Prostate gland (tissue), 2 donors: ENCODE data around the gene DNPH1. TPM values are rescaled to one million over a fixed set of nuclear protein-coding genes. Genes with fewer than 3 reads are reported as not detected.
A peak's percentile ranks its signal among the peaks of the same experiment; 100 is the strongest.

Source experiments
- DNase-seq: peaks from one replicate; pipeline ENCODE4 v3.0.0-alpha.2; 2019; ENCODE audit warnings: low spot score
- H3K27ac ChIP-seq, 2 donors: fragments of 200-600 bp; sonication (generic); 2 replicates each; pipeline ENCODE4 v1.5.1; 2017 to 2019
- H3K27me3 ChIP-seq: fragments of 200-600 bp; sonication (generic); replicated peaks from 2 replicates; pipeline ENCODE4 v1.5.1; 2019; ENCODE audit not compliant: insufficient read depth
- H3K36me3 ChIP-seq, 2 donors: fragments of 200-600 bp; sonication (generic); 1 replicate in 1 of 2; 2 replicates in 1 of 2; pipeline versions ENCODE4 v1.5.1 to v1.8.1; 2017 to 2019
- H3K4me1 ChIP-seq: fragments of 200-600 bp; sonication (generic); replicated peaks from 2 replicates; pipeline ENCODE4 v1.5.1; 2019
- H3K4me3 ChIP-seq, 2 donors: fragments of 200-600 bp; sonication (generic); 2 replicates each; pipeline ENCODE4 v1.5.1; 2017 to 2019
- H3K9me3 ChIP-seq: fragments of 200-600 bp; sonication (generic); 2 replicates; pipeline ENCODE4 v1.5.1; 2017
- POLR2A ChIP-seq: fragments of 450-650 bp; IDR thresholded peaks from one replicate; pipeline ENCODE4 v1.6.1; 2016; ENCODE audit warnings: antibody characterized with exemption, mild to moderate bottlenecking
- POLR2AphosphoS5 ChIP-seq: sonication (generic); formaldehyde crosslinking; IDR thresholded peaks from one replicate; pipeline ENCODE4 v1.6.1; 2017; ENCODE audit warnings: antibody characterized with exemption
- WGBS: methylation state at CpG from one replicate; pipeline ENCODE4 v1.1.5; 2018; 5-methylcytosine and 5-hydroxymethylcytosine counted together
- intact Hi-C: fragments of 100-400 bp; cut with DNase I; formaldehyde crosslinking; loops from one replicate; pipeline ENCODE4 v1.14.2; 2022
- total RNA-seq, 2 donors: library from RNA; depleted of rRNA; stranded (reverse); fragments of >200 nt; gene quantifications; one replicate each; pipeline ENCODE4 v1.1.0, GENCODE V29; 2016
- TF ChIP-seq, protein P1 (sequence below), 4 experiments: fragments of 200-600 bp in 2 of 4; fragments of 450-650 bp in 2 of 4; sonication (generic) in 2 of 4; IDR thresholded peaks; 1 replicate in 3 of 4; 2 replicates in 1 of 4; pipeline ENCODE4 v1.5.1; 2016 to 2019; ENCODE audit warnings: antibody characterized with exemption in 4 of 4, mild to moderate bottlenecking in 2 of 4, moderate library complexity in 2 of 4

DNPH1 gene
- total RNA-seq, 2 donors from 2014 or later, result 40.3 to 138 TPM

DNA sequence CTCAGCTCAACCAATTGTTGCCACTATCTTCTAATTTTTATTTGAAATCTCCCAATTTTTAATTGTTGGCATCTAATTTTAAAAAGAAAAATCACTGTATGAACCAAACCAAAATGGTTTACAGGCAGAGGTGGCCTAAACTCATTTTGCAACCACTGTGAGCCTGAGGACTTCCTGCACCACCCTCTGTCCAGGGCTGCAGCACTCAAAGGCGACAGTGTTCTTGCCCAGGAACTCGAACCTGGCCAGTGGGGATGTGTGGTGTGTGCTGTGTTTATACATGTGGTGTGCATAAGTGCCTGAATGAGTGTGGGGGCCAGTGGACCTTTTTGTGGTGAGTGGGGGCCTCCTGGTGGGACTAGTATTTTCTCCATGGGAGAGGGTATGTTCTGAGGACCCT lies 44.4 kb upstream of the DNPH1 start:
- no peak for DNase-seq
- TF ChIP-seq, protein P1, sequence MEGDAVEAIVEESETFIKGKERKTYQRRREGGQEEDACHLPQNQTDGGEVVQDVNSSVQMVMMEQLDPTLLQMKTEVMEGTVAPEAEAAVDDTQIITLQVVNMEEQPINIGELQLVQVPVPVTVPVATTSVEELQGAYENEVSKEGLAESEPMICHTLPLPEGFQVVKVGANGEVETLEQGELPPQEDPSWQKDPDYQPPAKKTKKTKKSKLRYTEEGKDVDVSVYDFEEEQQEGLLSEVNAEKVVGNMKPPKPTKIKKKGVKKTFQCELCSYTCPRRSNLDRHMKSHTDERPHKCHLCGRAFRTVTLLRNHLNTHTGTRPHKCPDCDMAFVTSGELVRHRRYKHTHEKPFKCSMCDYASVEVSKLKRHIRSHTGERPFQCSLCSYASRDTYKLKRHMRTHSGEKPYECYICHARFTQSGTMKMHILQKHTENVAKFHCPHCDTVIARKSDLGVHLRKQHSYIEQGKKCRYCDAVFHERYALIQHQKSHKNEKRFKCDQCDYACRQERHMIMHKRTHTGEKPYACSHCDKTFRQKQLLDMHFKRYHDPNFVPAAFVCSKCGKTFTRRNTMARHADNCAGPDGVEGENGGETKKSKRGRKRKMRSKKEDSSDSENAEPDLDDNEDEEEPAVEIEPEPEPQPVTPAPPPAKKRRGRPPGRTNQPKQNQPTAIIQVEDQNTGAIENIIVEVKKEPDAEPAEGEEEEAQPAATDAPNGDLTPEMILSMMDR (IDR thresholded peaks at IDR 0.05), result no peak
- no peak for TF ChIP-seq POLR2AphosphoS5
- TF ChIP-seq POLR2A, result no peak
- Histone ChIP-seq H3K9me3 (no peaks in the 10 kb centered on the region), H3K27ac (no peak overlapping the region), H3K4me3 (no peak overlapping the region), H3K27me3 (peaks cover 4% of the 10 kb centered on the region), H3K4me1 (peaks cover 5% of the 10 kb centered on the region), H3K36me3 (no peaks in the 10 kb centered on the region)
- 42% methylated on average over 2 of the region's 2 CpGs for WGBS
- intact Hi-C loops, result no loop called here

DNA sequence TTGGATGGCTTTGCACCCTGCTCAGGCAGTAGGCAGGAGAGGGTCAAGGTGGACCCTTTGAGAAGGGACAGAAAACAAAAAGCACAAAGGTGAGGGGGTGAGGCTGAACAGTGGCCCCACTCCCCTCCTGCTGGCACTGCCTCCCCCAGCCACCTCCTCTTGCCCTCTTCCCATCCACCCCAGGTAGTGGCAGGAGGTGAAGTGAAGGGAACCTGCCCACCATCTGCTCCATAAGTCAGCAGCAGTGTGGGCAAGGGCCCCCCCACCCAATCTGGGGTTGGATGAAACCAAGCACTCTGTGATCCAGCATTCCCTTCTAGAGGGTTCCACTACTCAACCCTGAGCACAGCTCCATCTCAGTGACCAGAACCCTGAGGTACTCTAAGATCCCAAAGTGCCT lies 42.7 kb upstream of the DNPH1 start:
- no peak for DNase-seq
- intact Hi-C loops, result no loop called here
- H3K9me3 ChIP-seq, result no peaks in the 10 kb centered on the region
- no peaks in the 10 kb centered on the region for H3K36me3 ChIP-seq
- TF ChIP-seq, protein P1 (IDR thresholded peaks at IDR 0.05), result no peak
- TF ChIP-seq POLR2A (no peak), POLR2AphosphoS5 (no peak)
- H3K4me3 ChIP-seq, result no peak overlapping the region
- no peak overlapping the region for H3K27ac ChIP-seq
- peaks cover 5% of the 10 kb centered on the region for H3K4me1 ChIP-seq
- peaks cover 4% of the 10 kb centered on the region for H3K27me3 ChIP-seq

DNA sequence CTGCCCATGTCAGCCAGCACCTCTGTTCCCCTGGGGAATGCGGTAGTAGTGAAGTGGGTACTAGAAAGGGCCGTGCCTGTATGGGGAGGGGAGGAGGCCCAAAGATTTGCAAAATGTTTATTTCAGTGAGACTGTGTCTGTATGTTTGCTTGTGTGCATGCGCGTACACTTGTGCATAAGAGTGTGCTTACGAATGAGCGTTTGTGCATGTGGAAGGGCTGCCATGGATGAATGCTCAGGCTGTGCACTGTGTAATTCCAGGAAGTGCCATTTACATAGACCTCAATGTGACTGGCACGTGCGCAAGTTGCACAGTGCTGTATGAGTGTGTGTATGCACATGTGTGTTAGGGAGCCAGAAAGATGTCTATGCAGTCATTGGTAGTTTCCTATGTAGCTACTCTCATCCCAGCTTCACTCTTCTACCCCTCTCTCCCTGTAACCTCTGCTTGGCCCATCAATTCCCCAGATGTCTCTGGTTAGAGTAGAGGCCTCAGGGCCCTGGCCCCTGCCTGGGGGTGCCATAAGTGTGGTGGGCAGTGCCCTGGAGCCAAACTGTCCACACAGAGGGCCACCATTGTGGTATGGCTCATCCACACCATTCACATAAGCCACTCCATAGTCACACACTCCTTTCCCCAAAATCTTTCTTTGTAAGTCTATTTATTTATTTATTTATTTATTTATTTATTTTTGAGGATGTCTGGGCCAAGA lies 42.0 kb upstream of the DNPH1 start:
- Histone ChIP-seq H3K36me3 (no peaks in the 10 kb centered on the region), H3K4me3 (no peak overlapping the region), H3K27ac (no peak overlapping the region), H3K9me3 (no peaks in the 10 kb centered on the region), H3K27me3 (peaks cover 4% of the 10 kb centered on the region), H3K4me1 (peaks cover 5% of the 10 kb centered on the region)
- TF ChIP-seq POLR2AphosphoS5, result no peak
- no peak for TF ChIP-seq POLR2A
- TF ChIP-seq, protein P1 (IDR thresholded peaks at IDR 0.05), result no peak
- no peak for DNase-seq
- WGBS, result 82% methylated on average over 8 of the region's 8 CpGs
- intact Hi-C loops, result no loop called here

DNA sequence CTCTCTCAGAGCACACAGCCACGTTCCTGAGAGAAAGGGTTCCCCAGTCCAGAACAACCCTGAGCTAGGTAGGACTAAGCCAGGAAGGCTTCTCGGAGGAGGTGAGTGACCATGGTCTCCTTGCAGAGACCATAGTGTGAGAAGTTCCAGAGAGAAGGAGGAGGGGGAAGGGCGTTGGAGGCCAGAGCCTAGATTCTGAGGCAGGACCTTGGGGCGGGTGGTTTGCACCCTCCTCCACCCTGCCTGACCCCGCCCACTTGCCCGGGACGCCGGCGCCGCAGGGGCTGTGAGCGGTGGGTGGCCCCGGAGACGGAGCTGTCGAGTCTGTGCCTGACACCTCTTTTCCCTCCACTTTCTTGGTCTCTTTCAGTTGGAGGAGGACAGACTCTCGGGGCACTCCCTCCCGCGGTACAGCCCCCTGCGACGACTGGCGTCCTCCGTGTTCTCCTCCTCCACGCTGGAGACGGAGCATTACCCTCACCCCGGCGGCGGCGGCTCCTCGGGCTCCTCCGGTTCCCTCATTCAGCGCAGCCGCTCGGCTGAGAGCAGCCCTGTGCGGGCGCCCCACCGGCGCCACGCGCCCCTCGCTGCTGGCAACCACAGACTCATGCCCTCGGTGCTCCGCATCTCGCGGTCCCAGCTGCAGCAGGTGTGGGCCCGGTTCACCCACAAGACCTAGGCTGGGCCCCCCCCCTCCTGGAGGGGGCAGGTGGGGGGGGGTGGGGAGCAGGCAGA lies 40.2 kb upstream of the DNPH1 start:
- Histone ChIP-seq H3K36me3 (no peaks in the 10 kb centered on the region), H3K27me3 (no peaks in the 10 kb centered on the region), H3K9me3 (no peaks in the 10 kb centered on the region), H3K4me3 (peak overlapping the region; percentile 5 to 21), H3K27ac (peak overlapping the region; percentile 13 to 64), H3K4me1 (peaks cover 5% of the 10 kb centered on the region)
- whole genome bisulfite sequencing, result 4% methylated on average over 38 of the region's 44 CpGs
- intact Hi-C loops, result loop anchor here (10.0 kb wide), 1 partner anchor 225 kb away; no protein-coding TSS in a partner anchor
- TF ChIP-seq, protein P1 (IDR thresholded peaks at IDR 0.05), result no peak
- TF ChIP-seq POLR2AphosphoS5 (no peak), POLR2A (no peak)
- DNase-seq, result no peak
